Right hindlimb (tissue), 1 donor: ENCODE data around the gene LEMD3.
A peak's percentile ranks its signal among the peaks of the same experiment; 100 is the strongest.

Experiments used
- DNase-seq: peaks from one replicate; pipeline ENCODE4 v3.0.0-alpha.2; 2018

LEMD3 gene

GRCh38 chr12:65208964-65209654 lies 39.7 kb downstream of the LEMD3 start:
- DNase-seq: no peak

GRCh38 chr12:65209655-65210043 lies 40.3 kb downstream of the LEMD3 start:
- DNase-seq: no peak

- no peak for DNase-seq
Measured at GRCh38 chr12:65217086-65217485, 47.7 kb downstream of the LEMD3 start.

- DNase-seq: no peak
Measured at GRCh38 chr12:65220761-65221160, 51.4 kb downstream of the LEMD3 start.

- no peak for DNase-seq
Measured at GRCh38 chr12:65229441-65229840, 60.1 kb downstream of the LEMD3 start.

- DNase-seq: no peak
Measured at GRCh38 chr12:65232476-65233077, 63.2 kb downstream of the LEMD3 start.

- DNase-seq: no peak
Measured at GRCh38 chr12:65237153-65237552, 67.8 kb downstream of the LEMD3 start.

GRCh38 chr12:65238609-65239008 lies 69.2 kb downstream of the LEMD3 start:
- DNase-seq: no peak

- DNase-seq: no peak
Measured at GRCh38 chr12:65248656-65249633, 79.6 kb downstream of the LEMD3 start.

GRCh38 chr12:65252515-65252914 lies 83.1 kb downstream of the LEMD3 start:
- DNase-seq: no peak

- DNase-seq: no peak
Measured at GRCh38 chr12:65257986-65258385, 88.6 kb downstream of the LEMD3 start.

GRCh38 chr12:65259501-65259900 lies 90.1 kb downstream of the LEMD3 start:
- DNase-seq: no peak

- no peak for DNase-seq
Measured at GRCh38 chr12:65263777-65264176, 94.4 kb downstream of the LEMD3 start.

GRCh38 chr12:65266408-65266807 lies 97.0 kb downstream of the LEMD3 start:
- DNase-seq: no peak

- no peak for DNase-seq
Measured at GRCh38 chr12:65269603-65270002, 100.2 kb downstream of the LEMD3 start.

- DNase-seq: no peak
Measured at GRCh38 chr12:65274602-65275272, 105.4 kb downstream of the LEMD3 start.

GRCh38 chr12:65275627-65276026 lies 106.2 kb downstream of the LEMD3 start:
- DNase-seq: no peak

- no peak for DNase-seq
Measured at GRCh38 chr12:65276916-65277530, 107.6 kb downstream of the LEMD3 start.

GRCh38 chr12:65277994-65278575 lies 108.7 kb downstream of the LEMD3 start:
- no peak for DNase-seq

- peak; percentile 88 for DNase-seq
Measured at GRCh38 chr12:65278576-65279368, 109.4 kb downstream of the LEMD3 start, which contains the start of gene MSRB3. Gene MSRB3 (plus strand): TSS chr12:65278683. CDS start chr12:65308580, 29,897 bp downstream.
